OCI-LY1 (cell line): ENCODE data around the gene RANBP17.

Experiments
- CTCF ChIP-seq: fragments of 200-600 bp; sonication (generic), shearing (Covaris generic); IDR thresholded peaks from 2 replicates; pipeline ENCODE4 v1.5.1; 2017; ENCODE audit warnings: mild to moderate bottlenecking, antibody characterized with exemption, low read length, moderate library complexity, mixed read lengths
- EZH2 ChIP-seq: fragments of 200-600 bp; sonication (generic), shearing (Covaris generic); IDR thresholded peaks from 2 replicates; pipeline ENCODE4 v1.8.0; 2017; ENCODE audit warnings: borderline replicate concordance, mixed run types, mild to moderate bottlenecking, antibody characterized with exemption, low read length, moderate library complexity, mixed read lengths

DNA sequence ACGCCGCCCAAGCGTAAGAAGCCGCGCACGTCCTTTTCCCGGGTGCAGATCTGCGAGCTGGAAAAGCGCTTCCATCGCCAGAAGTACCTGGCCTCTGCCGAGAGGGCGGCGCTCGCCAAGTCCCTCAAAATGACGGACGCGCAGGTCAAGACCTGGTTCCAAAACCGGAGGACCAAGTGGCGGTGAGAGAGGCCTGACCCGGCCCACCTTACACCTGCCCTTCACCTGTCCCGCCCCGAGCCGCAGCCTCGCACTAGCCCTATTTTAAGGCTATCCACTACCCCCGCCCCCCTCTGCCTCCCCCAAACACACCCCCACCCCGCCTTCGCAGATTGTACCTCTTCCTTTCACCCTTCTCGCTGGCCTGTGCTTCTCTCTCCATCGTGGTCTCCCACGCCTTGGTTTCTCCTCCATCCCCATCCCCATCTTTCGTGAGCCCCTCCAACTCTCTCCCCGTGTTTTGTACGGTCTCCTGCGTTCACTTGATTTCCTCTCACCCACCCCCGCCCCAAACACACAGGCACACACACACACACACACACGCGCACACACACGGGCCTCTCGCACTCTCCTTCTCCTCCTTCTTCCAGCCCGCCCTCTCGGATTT, 448.5 kb downstream of the RANBP17 start:
- TF ChIP-seq CTCF (no peak), EZH2 (no peak)
